ENCODE measurements around the gene AMZ1.

- TF ChIP-seq POLR2A (IDR thresholded peaks at IDR 0.05) (no peak), CTCF (IDR thresholded peaks at IDR 0.05) (no peak)
Measured at GRCh38 chr7:2680256-2680655, 7.7 kb upstream of the AMZ1 start.

All from lower leg skin (tissue), 3 donors.